H1 (cell line): ENCODE measurements around the gene PTPRG. TPM values are rescaled to one million over a fixed set of nuclear protein-coding genes. Genes with fewer than 3 reads are reported as not detected.

Source experiments
- CTCF ChIA-PET: fragments of 300-600 bp; sonication (Branson Sonifier 250); formaldehyde crosslinking; loops from one replicate; lab custom pipeline; 2021; ENCODE audit not compliant: partially characterized antibody; lab: Charles Lee
- POLR2A ChIA-PET: fragments of 300-600 bp; sonication (Branson Sonifier 250); formaldehyde crosslinking; loops from one replicate; lab custom pipeline; 2021; ENCODE audit warnings: inconsistent platforms; ENCODE audit not compliant: partially characterized antibody; lab: Charles Lee
- DNase-seq, 2 experiments: peaks; one replicate each; pipeline versions ENCODE4 v3.0.0 to v3.0.0-alpha.2; 2010 to 2022; ENCODE audit warnings: low spot score in 2 of 2, low read depth in 1 of 2, mixed read lengths in 1 of 2
- FAIRE-seq: peaks from 2 replicates; lab custom pipeline; 2011; peaks lifted over from hg19 to GRCh38; lab: Jason Lieb, UNC
- H2AFZ ChIP-seq: 2 replicates; pipeline ENCODE4 v1.8.1; 2012; ENCODE audit warnings: low read length, inconsistent platforms
- H2AK5ac ChIP-seq: 2 replicates; pipeline ENCODE4 v1.6.1; 2013; ENCODE audit warnings: low read depth, low read length
- H2BK120ac ChIP-seq: replicated peaks from 2 replicates; pipeline ENCODE3; 2013; ENCODE audit warnings: low read depth, low read length, inconsistent platforms
- H2BK12ac ChIP-seq: 2 replicates; pipeline ENCODE4 v1.6.1; 2013; ENCODE audit warnings: low read depth, low read length
- H2BK15ac ChIP-seq: 2 replicates; pipeline ENCODE4 v1.6.1; 2013; ENCODE audit warnings: low read length
- H2BK20ac ChIP-seq: 2 replicates; pipeline ENCODE4 v1.6.1; 2013; ENCODE audit warnings: low read length
- H2BK5ac ChIP-seq: 2 replicates; pipeline ENCODE4 v1.6.1; 2013; ENCODE audit warnings: low read depth, low read length
- H3K14ac ChIP-seq: 2 replicates; pipeline ENCODE4 v1.6.1; 2013; ENCODE audit warnings: inconsistent platforms; ENCODE audit not compliant: insufficient read length
- H3K18ac ChIP-seq: 2 replicates; pipeline ENCODE4 v1.6.1; 2013; ENCODE audit warnings: low read length; ENCODE audit errors: extremely low read depth
- H3K23ac ChIP-seq: 2 replicates; pipeline ENCODE4 v1.6.1; 2013; ENCODE audit warnings: inconsistent platforms; ENCODE audit not compliant: insufficient read length
- H3K23me2 ChIP-seq: 2 replicates; pipeline ENCODE4 v1.6.1; 2013; ENCODE audit warnings: low read depth, low read length
- H3K27ac ChIP-seq: 2 replicates; pipeline ENCODE4 v1.6.1; 2011; ENCODE audit warnings: low read depth, low read length, inconsistent platforms
- H3K27me3 ChIP-seq, 4 experiments: replicated peaks in 1 of 4; 1 replicate in 1 of 4; 2 replicates in 3 of 4; pipeline versions ENCODE4 v1.6.1 to v1.8.1; 2011 to 2013; ENCODE audit warnings: low read length in 3 of 4, mild to moderate bottlenecking in 3 of 4, inconsistent platforms in 2 of 4, mixed read lengths in 2 of 4, moderate library complexity in 1 of 4; ENCODE audit not compliant: control insufficient read depth in 3 of 4, insufficient read depth in 3 of 4; ENCODE audit errors: extremely low read depth in 1 of 4
- H3K36me3 ChIP-seq, 4 experiments: 2 replicates each; pipeline versions ENCODE4 v1.6.1 to v1.8.1; 2011 to 2013; ENCODE audit warnings: mild to moderate bottlenecking in 4 of 4, low read length in 3 of 4, moderate library complexity in 2 of 4, control low read depth in 1 of 4, inconsistent platforms in 1 of 4; ENCODE audit not compliant: insufficient read depth in 4 of 4, control insufficient read depth in 2 of 4
- H3K4ac ChIP-seq: replicated peaks from 2 replicates; pipeline ENCODE3; 2013; ENCODE audit warnings: low read length, low read depth, mixed read lengths, inconsistent platforms; ENCODE audit not compliant: insufficient read length
- H3K4me1 ChIP-seq, 4 experiments: replicated peaks in 1 of 4; 1 replicate in 1 of 4; 2 replicates in 3 of 4; pipeline versions ENCODE4 v1.6.1 to v1.8.1; 2011 to 2013; ENCODE audit warnings: low read length in 3 of 4, inconsistent platforms in 2 of 4, mixed read lengths in 1 of 4; ENCODE audit not compliant: insufficient read depth in 4 of 4, control insufficient read depth in 3 of 4
- H3K4me2 ChIP-seq, 2 experiments: 2 replicates each; pipeline versions ENCODE4 v1.6.1 to v1.8.1; 2011 to 2013; ENCODE audit warnings: low read depth in 2 of 2, low read length in 2 of 2, control low read depth in 1 of 2, inconsistent platforms in 1 of 2, mild to moderate bottlenecking in 1 of 2; ENCODE audit not compliant: insufficient read depth in 1 of 2
- H3K4me3 ChIP-seq, 4 experiments: fragments of 200-600, 300-600 bp in 1 of 4; sonication (generic), shearing (Covaris generic), sonication (Bioruptor Twin) in 1 of 4; 2 replicates each; pipeline versions ENCODE4 v1.5.1 to v1.8.1; 2011 to 2016; ENCODE audit warnings: low read length in 4 of 4, low read depth in 3 of 4, control low read depth in 2 of 4, inconsistent platforms in 2 of 4, mild to moderate bottlenecking in 2 of 4, mixed read lengths in 1 of 4, moderate library complexity in 1 of 4; ENCODE audit not compliant: insufficient read depth in 2 of 4; ENCODE audit errors: extremely low read depth in 1 of 4
- H3K56ac ChIP-seq: replicated peaks from 2 replicates; pipeline ENCODE3; 2013; ENCODE audit warnings: low read depth, mild to moderate bottlenecking, mixed read lengths, low read length, inconsistent platforms; ENCODE audit not compliant: insufficient read length
- H3K79me1 ChIP-seq: 2 replicates; pipeline ENCODE4 v1.6.1; 2013; ENCODE audit warnings: low read depth, low read length, control low read depth
- H3K79me2 ChIP-seq, 2 experiments: 2 replicates each; pipeline versions ENCODE4 v1.6.1 to v1.8.1; 2012 to 2013; ENCODE audit warnings: low read length in 2 of 2, mild to moderate bottlenecking in 2 of 2, inconsistent platforms in 1 of 2; ENCODE audit not compliant: insufficient read depth in 2 of 2, control insufficient read depth in 1 of 2
- H3K9ac ChIP-seq, 4 experiments: replicated peaks in 1 of 4; 1 replicate in 1 of 4; 2 replicates in 3 of 4; pipeline versions ENCODE4 v1.6.1 to v1.8.1; 2011 to 2013; ENCODE audit warnings: low read depth in 3 of 4, low read length in 3 of 4, control low read depth in 2 of 4, mild to moderate bottlenecking in 2 of 4, moderate library complexity in 2 of 4, inconsistent platforms in 1 of 4; ENCODE audit errors: extremely low read depth in 1 of 4
- H3K9me3 ChIP-seq, 2 experiments: 2 replicates each; pipeline versions ENCODE4 v1.6.1 to v1.8.1; 2012 to 2013; ENCODE audit warnings: mild to moderate bottlenecking in 2 of 2, moderate library complexity in 2 of 2, control low read depth in 1 of 2, inconsistent platforms in 1 of 2, low read depth in 1 of 2, low read length in 1 of 2, mixed read lengths in 1 of 2; ENCODE audit not compliant: insufficient read depth in 2 of 2
- H4K20me1 ChIP-seq, 2 experiments: replicated peaks in 1 of 2; 2 replicates each; pipeline versions ENCODE3 to v1.8.1; 2011 to 2013; ENCODE audit warnings: inconsistent platforms in 2 of 2, low read length in 2 of 2, mild to moderate bottlenecking in 1 of 2; ENCODE audit not compliant: insufficient read depth in 2 of 2, control insufficient read depth in 1 of 2
- H4K5ac ChIP-seq: 2 replicates; pipeline ENCODE4 v1.6.1; 2013; ENCODE audit warnings: low read length, low read depth, mixed read lengths, inconsistent platforms; ENCODE audit not compliant: insufficient read length
- H4K8ac ChIP-seq: 2 replicates; pipeline ENCODE4 v1.8.0; 2013; ENCODE audit warnings: mild to moderate bottlenecking, moderate library complexity, low read length, inconsistent platforms; ENCODE audit not compliant: insufficient read depth; ENCODE audit errors: extremely low read depth
- H4K91ac ChIP-seq: replicated peaks from 2 replicates; pipeline ENCODE3; 2013; ENCODE audit warnings: low read length, mixed read lengths, inconsistent platforms; ENCODE audit not compliant: insufficient read length
- CBX8 ChIP-seq: fragments of 300-800, 300-1000 bp; sonication (generic); IDR thresholded peaks from 2 replicates; pipeline ENCODE4 v1.7.1; 2016; ENCODE audit warnings: low read depth, low read length, borderline replicate concordance
- EGR1 ChIP-seq: IDR thresholded peaks from 2 replicates; pipeline ENCODE4 v1.6.1; 2011; ENCODE audit warnings: low read depth, low read length, borderline replicate concordance
- EP300 ChIP-seq, 2 experiments: IDR thresholded peaks; 1 replicate in 1 of 2; 2 replicates in 1 of 2; pipeline ENCODE4 v1.6.1; 2011 to 2012; ENCODE audit warnings: low read depth in 2 of 2, low read length in 2 of 2, mild to moderate bottlenecking in 2 of 2, borderline replicate concordance in 1 of 2, inconsistent platforms in 1 of 2, moderate library complexity in 1 of 2
- FOSL1 ChIP-seq: IDR thresholded peaks from 2 replicates; pipeline ENCODE4 v1.6.1; 2011; ENCODE audit warnings: mild to moderate bottlenecking, low read depth, low read length, moderate library complexity; ENCODE audit not compliant: insufficient read depth
- POLR2AphosphoS5 ChIP-seq: IDR thresholded peaks from 2 replicates; pipeline ENCODE4 v1.6.1; 2011; ENCODE audit warnings: low read depth, low read length
- POU5F1 ChIP-seq: IDR thresholded peaks from 2 replicates; pipeline ENCODE4 v1.6.1; 2011; ENCODE audit warnings: low read depth, mild to moderate bottlenecking, low read length, moderate library complexity
- RBBP5 ChIP-seq: IDR thresholded peaks from 2 replicates; pipeline ENCODE4 v1.7.1; 2012; ENCODE audit warnings: low read depth, mild to moderate bottlenecking, inconsistent platforms, low read length, moderate library complexity, borderline replicate concordance
- RNF2 ChIP-seq: fragments of 200-900, 300-1000 bp; sonication (generic); IDR thresholded peaks from 2 replicates; pipeline ENCODE4 v1.7.1; 2016; ENCODE audit warnings: borderline replicate concordance, low read depth, mild to moderate bottlenecking, antibody characterized with exemption, low read length; ENCODE audit not compliant: poor library complexity, severe bottlenecking; ENCODE audit errors: missing control alignments
- SAP30 ChIP-seq: fragments of 300-600 bp; sonication (generic); IDR thresholded peaks from 2 replicates; pipeline ENCODE4 v1.7.1; 2012; ENCODE audit warnings: low read length, moderate library complexity, mild to moderate bottlenecking, inconsistent platforms; ENCODE audit not compliant: insufficient read depth, insufficient replicate concordance
- TAF1 ChIP-seq: IDR thresholded peaks from 2 replicates; pipeline ENCODE4 v1.6.1; 2011; ENCODE audit warnings: mild to moderate bottlenecking, low read depth, low read length
- TEAD4 ChIP-seq: IDR thresholded peaks from 2 replicates; pipeline ENCODE4 v1.6.1; 2012; ENCODE audit warnings: low read depth, low read length, inconsistent platforms, mixed read lengths
- ZNF274 ChIP-seq: IDR thresholded peaks from 2 replicates; pipeline ENCODE4 v1.7.0; 2012; ENCODE audit warnings: low read length, borderline replicate concordance; ENCODE audit errors: extremely low read depth
- WGBS, 2 experiments: shearing (Covaris generic) in 1 of 2; methylation state at CpG; one replicate each; pipeline versions ENCODE4 v1.1.6 to v1.1.7; 2013 to 2015; ENCODE audit warnings: low lambda C conversion rate in 2 of 2, mixed read lengths in 2 of 2, inconsistent platforms in 1 of 2, low coverage in 1 of 2, missing lambda C conversion rate in 1 of 2; ENCODE audit not compliant: insufficient replicate concordance in 2 of 2, insufficient coverage in 1 of 2, insufficient read length in 1 of 2; ENCODE audit errors: extremely low coverage in 1 of 2, missing lambda C conversion rate in 1 of 2; 5-methylcytosine and 5-hydroxymethylcytosine counted together
- polyA plus RNA-seq, 7 experiments: library from polyadenylated mRNA; depleted of rRNA in 3 of 7; stranded (reverse) in 5 of 7; unstranded in 2 of 7; fragments of >200 nt in 5 of 7; fragments of 200-250 nt in 2 of 7; gene quantifications; 1 replicate in 5 of 7; 2 replicates in 1 of 7; 4 replicates in 1 of 7; pipeline versions ENCODE4 v1.2.1 to v1.2.3, GENCODE V29; 2011 to 2013; ENCODE audit warnings: missing spikeins in 2 of 7, mixed read lengths in 2 of 7
- total RNA-seq: library from RNA; stranded (reverse); fragmentation: NEBNext Ultra II Directional; extraction: Animal tissue kit (Norgen Biotek cat#: 25700); gene quantifications from 2 replicates; pipeline ENCODE4 v1.2.1, GENCODE V29; 2021
- TF ChIP-seq, protein P1 (sequence below): IDR thresholded peaks from 2 replicates; pipeline ENCODE4 v1.6.1; 2012; ENCODE audit warnings: inconsistent platforms

PTPRG gene
- total and polyA plus RNA-seq, 2 of the 8 experiments (the other 6 are each of a cell fraction or from before 2014, with no cell fraction given) = 23.3 to 96.2 TPM

- H3K27me3 ChIP-seq = no peaks in the 10 kb centered on the region
- no peak overlapping the region for H2AFZ ChIP-seq
- no peak overlapping the region for H4K91ac ChIP-seq
- no peak overlapping the region for H3K4me2 ChIP-seq
- peaks cover 0 to 5% (median 0%) of the 10 kb centered on the region in 4 experiments; a peak in 2 of 7 replicates for H3K4me1 ChIP-seq
- no peaks in the 10 kb centered on the region for H3K9me3 ChIP-seq
- FAIRE-seq (no peak), DNase-seq (no peak)
- H2BK20ac ChIP-seq = no peak overlapping the region
- no peak overlapping the region for H3K23ac ChIP-seq
- no peak overlapping the region for H3K27ac ChIP-seq
- 89% methylated on average over 4 of the region's 4 CpGs; no CpG with 5 or more reads in 1 of the 2 experiments for WGBS, 2 experiments
- H3K79me1 ChIP-seq = no peaks in the 10 kb centered on the region; the same call in 1 of the 2 replicates
- CTCF ChIA-PET = no interaction called here
- no peak overlapping the region for H3K14ac ChIP-seq
- no peak overlapping the region for H4K5ac ChIP-seq
- POLR2A ChIA-PET = no interaction called here
- H3K4me3 ChIP-seq = no peak overlapping the region
- no peak overlapping the region for H3K56ac ChIP-seq
- H4K20me1 ChIP-seq = peaks cover 0 to 2% of the 10 kb centered on the region in 2 experiments
- peaks cover 0 to 4% (median 0%) of the 10 kb centered on the region in 4 experiments; a peak in 2 of 8 replicates for H3K36me3 ChIP-seq
- H2BK15ac ChIP-seq = no peak overlapping the region
- no peak overlapping the region for H2BK5ac ChIP-seq
- no peak overlapping the region for H4K8ac ChIP-seq
- H3K18ac ChIP-seq = no peak overlapping the region
- no peak overlapping the region for H3K9ac ChIP-seq
- H3K4ac ChIP-seq = no peak overlapping the region
- H3K79me2 ChIP-seq = peaks cover 0 to 12% of the 10 kb centered on the region in 2 experiments; a peak in 2 of 4 replicates
- no peak overlapping the region for H2BK12ac ChIP-seq
- H2BK120ac ChIP-seq = no peak overlapping the region
- no peak overlapping the region for H2AK5ac ChIP-seq
- no peaks in the 10 kb centered on the region for H3K23me2 ChIP-seq
- no peak for TF ChIP-seq POLR2AphosphoS5
- TF ChIP-seq TEAD4 = no peak
- TF ChIP-seq FOSL1 = no peak
- no peak for TF ChIP-seq RNF2
- no peak for TF ChIP-seq ZNF274
- no peak for TF ChIP-seq EGR1
- TF ChIP-seq SAP30 = no peak
- no peak for TF ChIP-seq POU5F1
- TF ChIP-seq RBBP5 = no peak
- no peak for TF ChIP-seq CBX8
- no peak for TF ChIP-seq EP300 (IDR thresholded peaks at IDR 0.05; ENCODE audit: borderline replicate concordance in 1 of 2, low read depth in 2 of 2, low read length in 2 of 2)
- TF ChIP-seq TAF1 = no peak
- TF ChIP-seq, protein P1, sequence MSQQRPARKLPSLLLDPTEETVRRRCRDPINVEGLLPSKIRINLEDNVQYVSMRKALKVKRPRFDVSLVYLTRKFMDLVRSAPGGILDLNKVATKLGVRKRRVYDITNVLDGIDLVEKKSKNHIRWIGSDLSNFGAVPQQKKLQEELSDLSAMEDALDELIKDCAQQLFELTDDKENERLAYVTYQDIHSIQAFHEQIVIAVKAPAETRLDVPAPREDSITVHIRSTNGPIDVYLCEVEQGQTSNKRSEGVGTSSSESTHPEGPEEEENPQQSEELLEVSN = no peak
These were observed 428.3 kb downstream of the PTPRG start for GRCh38 chr3:61989681-61990080.
